GM12878 (cell line): ENCODE results near the gene SCRN1. TPM values are rescaled to one million over a fixed set of nuclear protein-coding genes. Genes with fewer than 3 reads are reported as not detected.
A peak's percentile ranks its signal among the peaks of the same experiment; 100 is the strongest.

ENCODE experiments used
- ATAC-seq: fragments of 200-7000 bp; cut with Tn5 transposase; 3 replicates; pipeline ENCODE4 v1.9.1; 2020; ENCODE audit warnings: mild to moderate bottlenecking, moderate library complexity
- BruUV-seq: library from RNA; stranded (reverse); fragments of 400-500 nt; replicated peaks from 2 replicates; lab custom pipeline; 2021; lab: Mats Ljungman, UMichigan
- CTCF ChIA-PET: fragments of 300-600 bp; sonication (Branson Sonifier 250); formaldehyde crosslinking; extraction: SDS; loops from one replicate; lab custom pipeline; 2021; ENCODE audit warnings: inconsistent platforms; lab: Yijun Ruan, JAX
- POLR2A ChIA-PET: fragments of 350-600 bp; formaldehyde crosslinking; extraction: SDS; loops from one replicate; lab custom pipeline; 2021; ENCODE audit warnings: inconsistent platforms; lab: Charles Lee
- RAD21 ChIA-PET: fragments of 300-600 bp; sonication (Branson Sonifier 250); formaldehyde crosslinking; loops from one replicate; lab custom pipeline; 2023; ENCODE audit warnings: antibody characterized with exemption; ENCODE audit not compliant: unreplicated experiment; lab: Charles Lee
- SMC1A ChIA-PET: fragments of 300-600 bp; sonication (Branson Sonifier 250); formaldehyde crosslinking; loops from one replicate; lab custom pipeline; 2023; ENCODE audit not compliant: unreplicated experiment, uncharacterized antibody; lab: Charles Lee
- DNase-seq: peaks from one replicate; pipeline ENCODE4 v3.0.0-alpha.2; 2011; ENCODE audit warnings: low read depth, low spot score
- FAIRE-seq: peaks from 3 replicates; lab custom pipeline; 2011; peaks lifted over from hg19 to GRCh38; lab: Jason Lieb, UNC
- H2AFZ ChIP-seq: 2 replicates; pipeline ENCODE4 v1.6.0; 2011; ENCODE audit warnings: low read depth, low read length, control low read depth; ENCODE audit not compliant: control insufficient read depth
- H3K27ac ChIP-seq: 2 replicates; pipeline ENCODE4 v1.5.1; 2011; ENCODE audit warnings: control low read depth; ENCODE audit not compliant: control insufficient read depth, insufficient read depth
- H3K27me3 ChIP-seq, 2 experiments: replicated peaks in 1 of 2; 2 replicates each; pipeline versions ENCODE4 v1.6.0 to v1.6.1; 2011; ENCODE audit warnings: low read length in 1 of 2; ENCODE audit not compliant: control insufficient read depth in 2 of 2, insufficient read depth in 2 of 2
- H3K36me3 ChIP-seq, 2 experiments: 2 replicates each; pipeline ENCODE4 v1.5.1; 2011; ENCODE audit warnings: low read length in 1 of 2; ENCODE audit not compliant: control insufficient read depth in 2 of 2, insufficient read depth in 2 of 2
- H3K4me1 ChIP-seq: 2 replicates; pipeline ENCODE4 v1.6.1; 2011; ENCODE audit warnings: mild to moderate bottlenecking, low read length, moderate library complexity, mixed read lengths; ENCODE audit not compliant: control insufficient read depth, insufficient read depth
- H3K4me2 ChIP-seq: 2 replicates; pipeline ENCODE4 v1.6.0; 2011; ENCODE audit warnings: control low read depth; ENCODE audit not compliant: control insufficient read depth, insufficient read depth
- H3K4me3 ChIP-seq: fragments of 200-600 bp; sonication (generic); 2 replicates; pipeline ENCODE4 v1.5.1; 2016
- H3K79me2 ChIP-seq: 2 replicates; pipeline ENCODE4 v1.6.0; 2011; ENCODE audit warnings: low read length; ENCODE audit not compliant: control insufficient read depth, insufficient read depth
- H3K9ac ChIP-seq: 2 replicates; pipeline ENCODE4 v1.8.0; 2011; ENCODE audit warnings: low read length, control low read depth, mixed read lengths; ENCODE audit not compliant: control insufficient read depth, insufficient read depth
- H3K9me3 ChIP-seq: replicated peaks from 3 replicates; pipeline ENCODE4 v1.5.1; 2011; ENCODE audit warnings: mild to moderate bottlenecking, low read length; ENCODE audit not compliant: control insufficient read depth, insufficient read depth
- H4K20me1 ChIP-seq: 2 replicates; pipeline ENCODE4 v1.6.0; 2011; ENCODE audit not compliant: control insufficient read depth, insufficient read depth
- ATF7 ChIP-seq: fragments of 450-650 bp; IDR thresholded peaks from 2 replicates; pipeline ENCODE4 v1.6.1; 2016; ENCODE audit warnings: low read depth, mild to moderate bottlenecking
- CEBPB ChIP-seq, 2 experiments: fragments of 150-350 bp in 1 of 2; IDR thresholded peaks; 2 replicates each; pipeline ENCODE4 v1.6.1; 2012 to 2014; ENCODE audit warnings: low read depth in 2 of 2, low read length in 2 of 2, borderline replicate concordance in 1 of 2, inconsistent platforms in 1 of 2
- CHD1 ChIP-seq: IDR thresholded peaks from 2 replicates; pipeline ENCODE4 v1.6.1; 2012; ENCODE audit warnings: low read depth, low read length, improper control_type of control experiment
- EED ChIP-seq: sonication (generic); IDR thresholded peaks from 2 replicates; pipeline ENCODE4 v1.6.1; 2016; ENCODE audit warnings: antibody characterized with exemption, low read depth
- EP300 ChIP-seq, 2 experiments: fragments of 150-350 bp in 1 of 2; IDR thresholded peaks; 2 replicates each; pipeline ENCODE4 v1.6.1; 2011 to 2012; ENCODE audit warnings: low read depth in 2 of 2, low read length in 2 of 2, borderline replicate concordance in 1 of 2, improper control_type of control experiment in 1 of 2, inconsistent platforms in 1 of 2; ENCODE audit not compliant: control insufficient read depth in 1 of 2
- NKRF ChIP-seq: fragments of 450-650 bp; conservative IDR thresholded peaks from 2 replicates; pipeline ENCODE4 v1.6.1; 2017; ENCODE audit warnings: mild to moderate bottlenecking, moderate library complexity
- NR2C1 ChIP-seq: fragments of 450-650 bp; IDR thresholded peaks from 2 replicates; pipeline ENCODE4 v1.6.1; 2017; ENCODE audit warnings: antibody characterized with exemption, mild to moderate bottlenecking, moderate library complexity
- POLR2AphosphoS5 ChIP-seq: IDR thresholded peaks from 2 replicates; pipeline ENCODE4 v1.6.1; 2011; ENCODE audit warnings: mild to moderate bottlenecking, low read length, inconsistent platforms
- PRDM15 ChIP-seq: fragments of 450-650 bp; formaldehyde crosslinking; IDR thresholded peaks from 2 replicates; pipeline ENCODE4 v1.4.0; 2020; ENCODE audit warnings: mild to moderate bottlenecking, moderate library complexity
- RBBP5 ChIP-seq: fragments of 200-600 bp; sonication (generic); conservative IDR thresholded peaks from 2 replicates; pipeline ENCODE4 v1.6.1; 2016
- SMC3 ChIP-seq: IDR thresholded peaks from 2 replicates; pipeline ENCODE4 v1.6.1; 2011; ENCODE audit warnings: low read length, improper control_type of control experiment, borderline replicate concordance
- STAT3 ChIP-seq: IDR thresholded peaks from 2 replicates; pipeline ENCODE4 v1.6.1; 2011; ENCODE audit warnings: low read depth, low read length, improper control_type of control experiment
- SUPT20H ChIP-seq: IDR thresholded peaks from 2 replicates; pipeline ENCODE4 v1.6.1; 2011; ENCODE audit warnings: low read depth, mild to moderate bottlenecking, low read length, moderate library complexity, borderline replicate concordance; ENCODE audit not compliant: control insufficient read depth
- SUZ12 ChIP-seq: fragments of 200-600 bp; sonication (generic); IDR thresholded peaks from one replicate; pipeline ENCODE4 v1.6.1; 2018; ENCODE audit warnings: antibody characterized with exemption, mild to moderate bottlenecking; ENCODE audit not compliant: unreplicated experiment
- ZNF217 ChIP-seq: fragments of 450-650 bp; IDR thresholded peaks from 2 replicates; pipeline ENCODE4 v1.6.1; 2017; ENCODE audit warnings: antibody characterized with exemption, mild to moderate bottlenecking
- WGBS: methylation state at CpG from one replicate; pipeline ENCODE4 v1.1.6; 2016; ENCODE audit warnings: low lambda C conversion rate; ENCODE audit not compliant: insufficient replicate concordance, insufficient coverage; ENCODE audit errors: missing lambda C conversion rate; 5-methylcytosine and 5-hydroxymethylcytosine counted together
- in situ Hi-C: fragments of 300-500 bp; cut with MboI; formaldehyde crosslinking; loops from 9 replicates; pipeline ENCODE4 v1.14.3; 2018; ENCODE audit warnings: mixed read lengths
- intact Hi-C: fragments of 100-400 bp; cut with micrococcal nuclease; formaldehyde crosslinking; loops from one replicate; pipeline ENCODE4 v1.14.2; 2022; ENCODE audit not compliant: unreplicated experiment
- polyA plus RNA-seq, 11 experiments: library from polyadenylated mRNA; depleted of rRNA in 4 of 11; unstranded in 6 of 11; stranded (reverse) in 5 of 11; fragments of >200 nt; fragmentation: Nextera tagmentation in 4 of 11; fragmentation: Illumina TruSeq in 1 of 11; extraction: Ambion mirVana in 4 of 11; extraction: Trizol in 1 of 11; gene quantifications; 1 replicate in 1 of 11; 2 replicates in 10 of 11; pipeline versions ENCODE4 v1.2.1 to v1.2.3, GENCODE V29; 2011 to 2016; ENCODE audit warnings: inconsistent platforms in 2 of 11, missing spikeins in 2 of 11, low read depth in 1 of 11
- total RNA-seq, 4 experiments: library from RNA; depleted of rRNA in 3 of 4; stranded (reverse); fragments of >200 nt in 3 of 4; fragmentation: Illumina TruSeq in 1 of 4; extraction: Trizol in 1 of 4; gene quantifications; 2 replicates each; pipeline versions ENCODE4 v1.2.1 to v1.2.3, GENCODE V29; 2013 to 2021

The SCRN1 gene
- total and polyA plus RNA-seq, 10 of the 15 experiments (the other 5 are each of a cell fraction or from before 2014, with no cell fraction given) = 11.1 to 67.6 (median 41.7) TPM

GRCh38 chr7:30027065-30027456 is 37.5 kb upstream of the SCRN1 start (continued):
- TF ChIP-seq NKRF = 0 out of 2 replicates have a peak, but pooled peaks have one; percentile 14
- peak; percentile 61 for TF ChIP-seq ATF7
- TF ChIP-seq EP300 (IDR thresholded peaks at IDR 0.05; ENCODE audit: borderline replicate concordance in 1 of 2, control insufficient read depth in 1 of 2, low read depth in 2 of 2, low read length in 2 of 2) = 0 out of 4 replicates have a peak, but pooled peaks of 1 of the 2 experiments have one; percentile 36

DNA sequence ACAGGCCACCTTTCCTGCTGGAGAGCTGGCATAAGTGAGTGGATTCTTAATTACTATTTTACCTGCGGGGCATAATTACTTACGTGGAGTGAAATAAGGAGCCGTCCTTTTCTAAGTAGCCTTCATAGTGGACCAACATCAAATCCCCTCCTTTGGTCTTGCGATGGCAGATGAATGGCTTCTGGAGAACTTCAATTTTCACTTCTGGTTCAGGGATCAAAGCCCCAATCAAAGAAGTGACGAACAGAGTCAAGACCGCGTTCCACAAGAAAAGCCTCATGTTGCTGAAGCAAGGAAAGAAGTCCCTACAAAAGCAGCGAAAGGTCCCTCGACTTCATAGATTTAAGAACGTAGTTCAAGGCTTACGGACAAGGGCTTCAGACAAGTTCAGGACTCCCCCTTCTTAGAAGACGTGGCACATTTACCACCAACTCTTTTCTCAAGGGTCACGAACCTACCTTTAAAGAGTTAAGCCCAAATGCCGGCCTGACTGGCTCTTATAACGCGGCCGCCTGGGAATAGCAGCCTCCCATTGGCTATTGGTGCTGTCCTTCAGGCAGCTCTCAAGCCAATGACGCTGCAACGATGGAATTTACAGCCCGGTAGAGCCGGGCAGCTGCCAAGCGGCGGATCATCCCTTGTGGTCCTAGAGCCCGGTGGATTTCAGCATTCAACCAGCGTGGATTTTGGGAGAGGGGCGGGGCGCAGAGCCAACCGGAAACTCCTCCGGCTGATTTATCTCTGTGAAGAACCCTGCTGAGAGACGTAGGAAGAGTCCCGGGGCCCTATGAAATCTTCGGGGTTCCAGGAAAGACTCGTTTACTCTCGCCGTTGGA is 36.8 kb upstream of the SCRN1 start, which contains the start of gene FKBP14:
Gene FKBP14, minus strand, starts transcription at position 474 of the 836 bp plus-strand sequence. Its CDS starts 194 bp downstream, at position 280.
- POLR2A ChIA-PET = interaction anchor here (0.7 to 2.0 kb wide), 3 partner anchors 17 to 49 kb away, joined by 3 to 15 read pairs (median 4); partner anchors contain the start of gene SCRN1
- Histone ChIP-seq H3K79me2 (peaks cover 33% of the 10 kb centered on the region), H3K4me3 (peak within 1 kb of the TSS; percentile 76), H4K20me1 (no peaks in the 10 kb centered on the region), H3K4me2 (peak within 1 kb of the TSS; percentile 99), H3K4me1 (no peaks in the 10 kb centered on the region; the same call in 1 of the 2 replicates), H3K27ac (peak within 1 kb of the TSS; percentile 77), H3K36me3 (no peaks in the 10 kb centered on the region; a peak in 1 of 4 replicates), H3K27me3 (no peaks in the 10 kb centered on the region), H2AFZ (peak within 1 kb of the TSS; percentile 93), H3K9me3 (no peaks in the 10 kb centered on the region), H3K9ac (peak within 1 kb of the TSS; percentile 86)
- peak; percentile 94 for DNase-seq
- in situ Hi-C loops = no loop called here
- peak; percentile 85 for ATAC-seq
- BruUV-seq = TSS peak; percentile 82
- CTCF ChIA-PET = interaction anchor here (0.6 to 1.8 kb wide), 4 partner anchors 35 to 49 kb away, joined by 3 to 7 read pairs (median 3); no protein-coding TSS in a partner anchor
- intact Hi-C loops = loop anchor here (2.0 kb wide), 1 partner anchor 38 kb away; the partner anchor contains the start of gene SCRN1
- under 1% methylated on average over 35 of the region's 35 CpGs for WGBS
- RAD21 ChIA-PET = interaction anchor here (1.0 kb wide), 2 partner anchors 35 to 49 kb away, joined by 3 read pairs; no protein-coding TSS in a partner anchor
- SMC1A ChIA-PET = interaction anchor here (1.0 to 1.9 kb wide), 6 partner anchors 35 to 136 kb away, joined by 3 to 11 read pairs (median 4); no protein-coding TSS in a partner anchor
- peak; percentile 31 for FAIRE-seq
- TF ChIP-seq POLR2AphosphoS5 (peak; percentile 85), SUZ12 (no peak), RBBP5 (no peak), PRDM15 (no peak), STAT3 (no peak), CHD1 (no peak; the same call in 1 of the 2 replicates), SMC3 (no peak), SUPT20H (no peak), EED (peak; percentile 72), CEBPB (IDR thresholded peaks at IDR 0.05; ENCODE audit: borderline replicate concordance in 1 of 2, low read depth in 2 of 2, low read length in 2 of 2) (no peak), NR2C1 (peak; percentile 69), ZNF217 (no peak)
